CD4-positive, alpha-beta T cell (primary cell): ENCODE data around the gene DIABLO. TPM values are rescaled to one million over a fixed set of nuclear protein-coding genes. Genes with fewer than 3 reads are reported as not detected.
A peak's percentile ranks its signal among the peaks of the same experiment; 100 is the strongest.

Experiments
- ATAC-seq: fragments of 200-7000 bp; cut with Tn5 transposase; one replicate; pipeline ENCODE4 v1.10.0; 2022; ENCODE audit warnings: mild to moderate bottlenecking; ENCODE audit not compliant: poor library complexity
- CTCF ChIA-PET: fragments of 350-600 bp; sonication (Branson Sonifier 250); formaldehyde crosslinking; loops from one replicate; lab custom pipeline; 2021; ENCODE audit warnings: antibody characterized with exemption, inconsistent platforms; lab: Charles Lee
- POLR2A ChIA-PET: fragments of 350-600 bp; sonication (Branson Sonifier 250); formaldehyde crosslinking; loops from one replicate; lab custom pipeline; 2021; ENCODE audit warnings: antibody characterized with exemption, inconsistent platforms; lab: Charles Lee
- DNase-seq, 14 experiments: peaks; one replicate each; pipeline ENCODE4 v3.0.0-alpha.2; 2013 to 2020; ENCODE audit warnings: mixed read lengths in 2 of 14
- H3K27ac ChIP-seq, 2 donors: one replicate each; pipeline versions ENCODE4 v1.5.1 to v1.7.0; 2013; ENCODE audit warnings: low read length in 2 of 2, low read depth in 1 of 2, mild to moderate bottlenecking in 1 of 2
- H3K27me3 ChIP-seq, 2 experiments: 1 replicate in 1 of 2; 2 replicates in 1 of 2; pipeline versions ENCODE4 v1.6.1 to v1.7.0; 2013; ENCODE audit warnings: low read length in 2 of 2, control low read depth in 1 of 2, mild to moderate bottlenecking in 1 of 2, moderate library complexity in 1 of 2; ENCODE audit not compliant: insufficient read depth in 2 of 2, control insufficient read depth in 1 of 2
- H3K36me3 ChIP-seq: one replicate; pipeline ENCODE4 v1.6.1; 2013; ENCODE audit warnings: low read length, control low read depth; ENCODE audit not compliant: insufficient read depth
- H3K4me1 ChIP-seq: one replicate; pipeline ENCODE4 v1.6.1; 2013; ENCODE audit warnings: low read length, control low read depth; ENCODE audit not compliant: insufficient read depth
- H3K4me3 ChIP-seq: one replicate; pipeline ENCODE4 v1.5.1; 2013; ENCODE audit warnings: mild to moderate bottlenecking, low read length, moderate library complexity
- H3K9me3 ChIP-seq, 2 experiments: 1 replicate in 1 of 2; 2 replicates in 1 of 2; pipeline versions ENCODE4 v1.6.1 to v1.7.0; 2013; ENCODE audit warnings: low read length in 2 of 2, mild to moderate bottlenecking in 2 of 2, control low read depth in 1 of 2, moderate library complexity in 1 of 2; ENCODE audit not compliant: control insufficient read depth in 1 of 2, insufficient read depth in 1 of 2
- H3K27ac Mint-ChIP-seq: one replicate; pipeline ENCODE4 v1.8.0; 2020; ENCODE audit warnings: mixed read lengths
- H3K27me3 Mint-ChIP-seq: one replicate; pipeline ENCODE4 v1.8.0; 2021; ENCODE audit warnings: mixed read lengths
- H3K36me3 Mint-ChIP-seq: one replicate; pipeline ENCODE4 v1.8.0; 2021; ENCODE audit warnings: low read depth, mixed read lengths
- H3K4me1 Mint-ChIP-seq: one replicate; pipeline ENCODE4 v1.8.0; 2021; ENCODE audit warnings: low read depth, mixed read lengths
- H3K4me3 Mint-ChIP-seq: one replicate; pipeline ENCODE4 v1.8.0; 2020; ENCODE audit warnings: mild to moderate bottlenecking, mixed read lengths
- H3K9me3 Mint-ChIP-seq: one replicate; pipeline ENCODE4 v1.8.0; 2020; ENCODE audit warnings: mixed read lengths
- intact Hi-C, 2 experiments: fragments of 100-400 bp; cut with DNase I in 1 of 2; cut with micrococcal nuclease in 1 of 2; formaldehyde crosslinking; loops; one replicate each; pipeline versions ENCODE4 v1.15.1 to v1.9.0; 2023 to 2025; cut with DNase I, micrococcal nuclease
- total RNA-seq, 174 experiments: library from RNA in 2 of 174; stranded (reverse) in 2 of 174; gene quantifications; one replicate each; pipeline ENCODE4 v1.2.3 and lab custom pipeline; 2021 to 2026
- TF ChIP-seq, protein P1 (sequence below): fragments of 200-600 bp; IDR thresholded peaks from one replicate; pipeline ENCODE4 v1.8.0; 2022; ENCODE audit warnings: antibody characterized with exemption, mild to moderate bottlenecking

DIABLO gene
- total RNA-seq, 2 experiments from 2014 or later = 90.3 to 91.3 TPM

DNA sequence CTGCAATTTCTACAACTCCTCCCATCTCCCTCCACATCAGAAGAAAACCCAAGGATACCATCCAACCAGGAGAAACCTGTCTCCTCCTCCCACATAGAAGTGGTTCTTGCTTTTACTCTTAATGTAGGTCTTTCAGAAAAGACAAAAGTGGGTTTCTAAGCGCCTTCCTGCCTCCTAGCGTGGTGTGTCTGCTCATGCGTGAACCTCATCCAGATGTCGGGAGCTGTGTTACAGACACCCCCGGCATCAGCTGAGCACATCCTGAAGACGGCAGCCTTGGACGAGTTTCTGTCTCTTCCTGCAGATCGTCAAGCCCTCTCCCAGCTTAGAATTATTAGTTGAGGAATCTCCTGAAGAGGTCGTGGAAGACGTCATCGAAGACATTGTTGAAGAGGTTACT, 33.4 kb downstream of the DIABLO start:
- Mint-ChIP-seq H3K4me3 (no peak overlapping the region), H3K4me1 (no peaks in the 10 kb centered on the region), H3K27ac (no peak overlapping the region), H3K36me3 (no peaks in the 10 kb centered on the region), H3K27me3 (peaks cover 14% of the 10 kb centered on the region), H3K9me3 (no peaks in the 10 kb centered on the region)
- no peaks in the 10 kb centered on the region for H3K36me3 ChIP-seq
- CTCF ChIA-PET = no interaction called here
- peaks cover 0 to 4% of the 10 kb centered on the region in 2 experiments for H3K9me3 ChIP-seq
- POLR2A ChIA-PET = no interaction called here
- H3K4me3 ChIP-seq = no peak overlapping the region
- TF ChIP-seq, protein P1, sequence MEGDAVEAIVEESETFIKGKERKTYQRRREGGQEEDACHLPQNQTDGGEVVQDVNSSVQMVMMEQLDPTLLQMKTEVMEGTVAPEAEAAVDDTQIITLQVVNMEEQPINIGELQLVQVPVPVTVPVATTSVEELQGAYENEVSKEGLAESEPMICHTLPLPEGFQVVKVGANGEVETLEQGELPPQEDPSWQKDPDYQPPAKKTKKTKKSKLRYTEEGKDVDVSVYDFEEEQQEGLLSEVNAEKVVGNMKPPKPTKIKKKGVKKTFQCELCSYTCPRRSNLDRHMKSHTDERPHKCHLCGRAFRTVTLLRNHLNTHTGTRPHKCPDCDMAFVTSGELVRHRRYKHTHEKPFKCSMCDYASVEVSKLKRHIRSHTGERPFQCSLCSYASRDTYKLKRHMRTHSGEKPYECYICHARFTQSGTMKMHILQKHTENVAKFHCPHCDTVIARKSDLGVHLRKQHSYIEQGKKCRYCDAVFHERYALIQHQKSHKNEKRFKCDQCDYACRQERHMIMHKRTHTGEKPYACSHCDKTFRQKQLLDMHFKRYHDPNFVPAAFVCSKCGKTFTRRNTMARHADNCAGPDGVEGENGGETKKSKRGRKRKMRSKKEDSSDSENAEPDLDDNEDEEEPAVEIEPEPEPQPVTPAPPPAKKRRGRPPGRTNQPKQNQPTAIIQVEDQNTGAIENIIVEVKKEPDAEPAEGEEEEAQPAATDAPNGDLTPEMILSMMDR = no peak
- H3K27me3 ChIP-seq = no peaks in the 10 kb centered on the region
- H3K27ac ChIP-seq = no peak overlapping the region
- intact Hi-C loops = loop anchor here in 1 of 2 experiments (5.0 kb wide), 2 partner anchors 70 to 275 kb away; partner anchors contain the start of gene CFAP251
- no peak for DNase-seq
- peaks cover 5% of the 10 kb centered on the region for H3K4me1 ChIP-seq
- no peak for ATAC-seq

DNA sequence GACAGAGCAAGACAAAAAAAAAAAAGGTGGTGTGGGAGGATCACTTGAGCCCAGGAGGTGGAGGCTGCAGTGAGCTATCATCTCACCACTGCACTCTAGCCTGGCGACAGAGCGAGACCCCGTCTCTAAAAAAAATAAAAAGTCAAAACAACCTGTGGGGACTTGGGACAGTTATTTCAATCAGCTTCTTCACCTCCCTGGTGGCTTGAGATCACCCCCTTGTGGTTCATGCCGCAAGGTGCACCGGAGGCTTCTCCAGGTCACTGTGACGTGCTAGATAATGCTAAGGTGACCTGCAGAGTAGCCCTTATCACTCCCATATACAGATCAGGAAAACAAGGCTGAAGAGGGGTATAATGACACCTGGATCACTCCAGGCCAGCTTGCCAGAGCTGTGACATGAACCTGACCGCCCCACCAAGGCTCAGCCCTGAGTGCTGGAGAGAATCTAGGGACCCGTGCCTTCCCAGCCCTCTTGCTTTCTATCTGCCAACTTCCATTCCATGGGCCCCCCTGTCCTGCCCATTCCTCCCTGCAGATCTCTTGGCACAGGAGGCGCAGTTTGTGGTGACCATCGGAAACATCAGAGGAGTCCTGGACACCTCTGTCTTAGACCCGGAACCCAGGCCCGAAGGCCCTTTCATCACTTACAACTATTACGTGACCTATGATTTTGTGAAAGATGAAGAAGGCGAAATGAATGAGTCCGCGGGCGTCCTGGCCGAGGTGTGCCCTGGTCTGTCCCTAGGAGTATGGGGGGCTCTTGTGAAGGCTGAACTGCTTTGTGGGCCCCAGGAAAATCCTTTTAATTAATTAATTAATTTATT, 34.8 kb downstream of the DIABLO start:
- no peaks in the 10 kb centered on the region for H3K27me3 ChIP-seq
- Mint-ChIP-seq H3K4me3 (no peak overlapping the region), H3K27ac (no peak overlapping the region), H3K36me3 (no peaks in the 10 kb centered on the region), H3K27me3 (peaks cover 5% of the 10 kb centered on the region), H3K9me3 (no peaks in the 10 kb centered on the region), H3K4me1 (no peaks in the 10 kb centered on the region)
- peaks cover 0 to 4% of the 10 kb centered on the region in 2 experiments for H3K9me3 ChIP-seq
- peak; percentile 97 for ATAC-seq
- peaks cover 5% of the 10 kb centered on the region for H3K4me1 ChIP-seq
- TF ChIP-seq, protein P1 = peak; percentile 68
- H3K36me3 ChIP-seq = no peaks in the 10 kb centered on the region
- intact Hi-C loops = loop anchor here (1.0 to 5.0 kb wide), 5 partner anchors 60 to 274 kb away; partner anchors contain the start of gene CFAP251 (in 2 of the 2)
- POLR2A ChIA-PET = interaction anchor here (1.0 kb wide), 2 partner anchors 113 to 137 kb away, joined by 3 read pairs; partner anchors contain the start of gene MLXIP
- no peak overlapping the region for H3K4me3 ChIP-seq
- peak; percentile 34 to 75 (median 56) for DNase-seq
- CTCF ChIA-PET = interaction anchor here (0.8 to 1.4 kb wide), 6 partner anchors 14 to 272 kb away, joined by 3 to 10 read pairs (median 4); partner anchors contain the start of gene CFAP251
- no peak overlapping the region for H3K27ac ChIP-seq

DNA sequence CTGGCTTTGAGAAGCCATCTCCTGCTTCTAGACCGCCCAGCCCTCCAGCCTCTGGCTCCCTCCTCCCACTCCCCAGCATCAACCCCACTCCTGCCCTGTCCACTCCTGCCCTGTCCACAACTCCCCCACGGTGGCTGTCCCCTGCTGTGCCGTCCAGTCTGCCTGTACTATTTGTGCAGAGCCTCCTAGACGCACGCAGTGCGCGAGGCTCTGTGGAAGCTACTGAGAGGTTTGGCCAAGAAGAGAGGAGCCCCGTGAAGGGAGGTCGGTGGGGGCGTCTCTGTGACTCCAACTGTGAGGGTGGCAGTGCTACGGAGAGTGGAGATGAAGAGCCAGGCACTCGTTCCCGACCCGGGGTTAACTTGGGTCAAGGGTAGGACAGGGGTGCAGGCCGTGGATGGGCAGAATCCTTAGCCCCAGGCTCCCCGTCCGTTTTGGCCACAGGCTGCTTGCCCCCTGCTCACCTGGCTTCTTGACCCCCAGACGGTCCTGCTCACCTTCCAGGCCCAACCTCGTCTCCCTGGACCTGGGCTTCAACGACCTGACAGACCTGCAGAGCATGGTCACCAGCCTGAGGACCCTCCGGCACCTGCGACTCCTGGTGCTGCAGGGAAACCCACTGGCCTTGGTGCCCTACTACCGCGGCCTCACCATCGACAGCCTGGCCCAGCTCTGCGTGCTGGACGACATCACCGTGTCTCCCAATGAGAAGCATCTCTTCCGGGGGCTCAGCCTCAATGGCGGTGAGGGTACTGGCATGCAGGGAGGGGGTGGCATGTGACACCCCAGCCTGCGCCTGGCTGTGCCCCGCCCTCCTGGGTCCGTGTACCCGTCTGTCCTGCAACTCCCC, 36.0 kb downstream of the DIABLO start:
- POLR2A ChIA-PET = no interaction called here
- Histone ChIP-seq H3K4me1 (peaks cover 5% of the 10 kb centered on the region), H3K27me3 (no peaks in the 10 kb centered on the region), H3K36me3 (no peaks in the 10 kb centered on the region), H3K4me3 (no peak overlapping the region), H3K27ac (no peak overlapping the region), H3K9me3 (no peaks in the 10 kb centered on the region)
- Mint-ChIP-seq H3K9me3 (no peaks in the 10 kb centered on the region), H3K27ac (no peak overlapping the region), H3K27me3 (peaks cover 5% of the 10 kb centered on the region), H3K4me1 (no peaks in the 10 kb centered on the region), H3K4me3 (no peak overlapping the region), H3K36me3 (no peaks in the 10 kb centered on the region)
- TF ChIP-seq, protein P1 = no peak
- CTCF ChIA-PET = interaction anchor here (1.2 to 1.4 kb wide), 2 partner anchors 15 to 136 kb away, joined by 3 to 10 read pairs; no protein-coding TSS in a partner anchor
- intact Hi-C loops = loop anchor here (2.0 to 5.0 kb wide), 5 partner anchors 53 to 273 kb away; partner anchors contain the start of gene CFAP251 (in 2 of the 2)
- DNase-seq (no peak), ATAC-seq (no peak)
